T-helper 2 cell (primary cell): ENCODE measurements around the gene SLC35F3.
"Not testable (repeated sequence)": the region's sequence is repeated elsewhere in the genome, so short reads cannot be mapped to it uniquely, and the experiment has no call there.

Source experiments
- DNase-seq, 5 experiments: peaks; one replicate each; pipeline versions ENCODE4 v3.0.0 to v3.0.0-alpha.2; 2012 to 2022

SLC35F3 gene

GRCh38 chr1:234206651-234207284, 302.3 kb downstream of the SLC35F3 start:
- DNase-seq = no peak

DNA sequence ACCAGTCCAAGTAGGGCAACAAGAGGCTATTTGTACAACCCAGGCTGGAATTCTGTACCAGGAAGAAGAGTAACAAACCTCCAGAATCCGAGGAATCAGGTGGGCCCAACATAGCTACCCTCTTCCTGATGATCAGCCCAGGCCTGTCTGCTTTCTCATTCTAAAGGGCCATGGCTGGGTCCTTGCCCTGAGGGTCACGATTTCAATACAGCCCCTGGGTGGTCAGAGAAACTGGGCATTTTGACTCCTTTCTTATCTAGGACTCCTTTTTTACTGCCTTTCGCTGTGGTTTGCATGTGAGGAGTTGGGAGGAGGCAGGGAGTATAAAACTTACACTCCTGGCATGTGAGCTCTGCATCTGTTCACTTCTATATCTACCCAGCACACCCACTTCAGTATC, 303.9 kb downstream of the SLC35F3 start:
- DNase-seq = no peak

DNA sequence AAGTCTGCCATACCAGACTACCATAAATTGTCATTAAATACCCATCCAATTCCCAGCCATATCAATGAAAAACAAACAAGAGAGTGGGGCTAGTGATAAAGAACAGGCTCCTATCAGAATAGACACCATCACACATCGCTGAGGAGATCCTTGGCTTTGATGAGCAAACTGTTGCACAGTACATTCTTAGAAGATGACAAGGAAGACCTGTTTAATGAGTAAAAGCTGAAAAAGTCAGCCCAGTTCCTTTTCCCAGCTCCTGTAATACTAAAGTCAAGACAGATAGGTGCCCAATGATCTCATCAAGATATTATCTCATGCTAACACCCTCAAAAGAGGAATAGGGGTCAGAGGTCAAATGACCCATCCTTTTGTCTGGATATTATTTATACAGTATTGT, 304.3 kb downstream of the SLC35F3 start:
- DNase-seq = no peak

GRCh38 chr1:234210429-234210828, 306.0 kb downstream of the SLC35F3 start:
- not testable (repeated sequence) for DNase-seq

DNA sequence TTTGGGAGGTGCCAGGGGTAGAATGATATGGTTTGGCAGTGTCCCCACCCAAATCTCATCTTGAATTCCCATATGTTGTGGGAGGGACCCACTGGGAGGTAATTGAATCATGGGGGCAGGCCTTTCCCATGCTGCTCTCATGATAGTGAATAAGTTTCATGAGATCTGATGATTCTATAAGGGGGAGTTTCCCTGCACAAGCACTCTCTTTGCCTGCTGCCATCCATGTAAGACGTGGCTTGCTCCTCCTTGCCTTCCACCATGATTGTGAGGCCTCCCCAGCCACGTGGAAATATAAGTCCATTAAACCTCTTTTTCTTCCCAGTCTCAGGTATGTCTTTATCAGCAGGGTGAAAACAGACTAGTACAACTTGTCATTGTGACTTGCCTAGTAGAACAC, 307.4 kb downstream of the SLC35F3 start:
- DNase-seq = not testable (repeated sequence)

- peak in 1 of 5 experiments; percentile 78 for DNase-seq
Observed at GRCh38 chr1:234212764-234213657, 308.5 kb downstream of the SLC35F3 start.

DNA sequence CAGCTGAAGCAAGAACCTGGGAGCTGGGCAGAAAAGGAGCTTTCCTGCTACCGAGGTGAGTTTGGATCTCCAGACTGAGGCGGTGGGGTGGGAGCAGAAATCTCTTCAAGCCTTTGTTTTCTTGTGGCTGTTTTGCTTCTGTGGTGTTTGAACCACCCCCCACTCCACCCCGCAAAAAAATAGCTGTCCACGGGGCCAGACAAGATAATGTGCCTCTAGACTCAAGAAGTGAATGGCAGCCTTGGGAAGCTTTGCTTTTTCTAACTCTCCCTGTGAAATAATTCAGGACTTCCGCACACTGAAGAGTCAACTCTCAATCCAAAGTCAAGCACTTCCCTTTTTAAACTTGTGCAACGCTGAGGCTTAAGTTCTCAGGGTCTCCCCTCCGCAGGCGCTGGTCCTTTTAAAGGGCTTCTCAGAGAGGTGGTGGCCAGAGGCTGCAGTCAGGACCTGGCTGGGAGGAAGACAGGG, 309.2 kb downstream of the SLC35F3 start:
- no peak for DNase-seq

DNA sequence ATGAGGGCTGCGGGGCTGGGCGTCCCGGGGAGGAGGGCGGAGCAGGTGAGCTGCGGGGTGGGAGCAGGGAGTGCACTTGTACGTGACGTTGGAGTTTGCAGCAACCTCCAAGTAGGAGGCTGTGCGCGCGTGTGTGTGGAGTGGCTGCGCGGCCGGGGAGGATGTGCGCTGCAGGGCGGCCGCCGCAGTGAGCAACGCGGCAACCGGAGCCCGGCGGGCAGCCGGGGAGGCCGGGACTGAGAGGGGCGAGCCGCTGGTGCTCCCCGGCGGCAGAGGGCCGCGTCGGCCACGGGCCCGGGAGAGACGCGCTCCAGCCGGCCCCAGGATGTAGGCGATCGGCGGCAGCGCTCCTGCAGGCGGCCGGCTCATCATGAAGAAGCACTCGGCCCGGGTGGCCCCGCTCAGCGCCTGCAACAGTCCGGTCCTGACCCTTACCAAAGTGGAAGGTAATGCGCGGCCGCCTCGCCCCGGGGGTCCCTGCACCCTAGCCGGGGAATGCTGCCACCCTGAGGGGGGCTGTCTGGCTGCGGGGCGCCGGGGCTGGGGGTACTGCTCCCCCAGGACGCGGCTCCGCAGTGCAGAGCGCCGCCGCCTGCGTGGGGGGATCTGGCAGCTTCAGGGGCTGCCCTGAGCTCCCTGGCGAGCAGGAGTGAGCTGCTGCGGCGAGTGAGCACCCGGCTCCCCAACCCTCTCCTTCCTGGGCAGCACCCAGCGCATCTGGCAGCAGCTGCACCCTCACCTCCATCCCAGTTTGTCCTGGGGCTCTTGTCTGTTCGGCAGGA, 309.8 kb downstream of the SLC35F3 start:
- DNase-seq = peak in 2 of 5 experiments; percentile 25 to 83

GRCh38 chr1:234214911-234215892, 310.7 kb downstream of the SLC35F3 start:
- DNase-seq = peak in 1 of 5 experiments; percentile 8

DNA sequence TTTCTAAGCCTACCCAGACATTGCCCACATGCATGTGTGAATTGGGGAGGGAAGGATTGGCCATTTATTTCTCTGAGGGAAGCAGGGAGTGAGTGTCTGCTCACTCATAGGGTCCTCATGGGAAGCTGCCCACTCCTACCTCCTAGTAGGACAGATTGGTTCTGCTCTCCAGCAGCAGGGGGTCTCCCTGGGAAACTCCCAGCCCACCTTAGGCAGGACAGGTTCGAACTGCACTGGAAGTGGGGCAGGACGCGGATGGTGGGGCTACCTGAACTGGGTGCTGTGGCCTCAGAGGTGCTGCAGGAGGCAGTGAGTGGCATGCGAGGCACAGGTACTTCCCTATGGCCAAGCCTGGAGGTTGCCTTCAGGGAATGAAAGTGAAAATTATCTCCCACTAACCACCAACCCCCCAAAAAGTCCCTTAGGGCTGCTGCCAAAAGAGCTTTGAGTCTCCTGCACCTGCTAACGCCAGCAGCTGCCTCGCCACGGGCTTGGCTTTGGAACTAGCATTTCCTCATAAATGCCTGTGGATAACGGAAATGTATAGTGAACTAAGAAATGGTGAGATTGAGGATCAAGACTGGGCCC, 311.7 kb downstream of the SLC35F3 start:
- peak in 1 of 5 experiments; percentile 31 for DNase-seq

GRCh38 chr1:234217316-234217840, 312.9 kb downstream of the SLC35F3 start:
- peak in 1 of 5 experiments; percentile 8 for DNase-seq

- no peak for DNase-seq
Observed at GRCh38 chr1:234218078-234218477, 313.6 kb downstream of the SLC35F3 start.

DNA sequence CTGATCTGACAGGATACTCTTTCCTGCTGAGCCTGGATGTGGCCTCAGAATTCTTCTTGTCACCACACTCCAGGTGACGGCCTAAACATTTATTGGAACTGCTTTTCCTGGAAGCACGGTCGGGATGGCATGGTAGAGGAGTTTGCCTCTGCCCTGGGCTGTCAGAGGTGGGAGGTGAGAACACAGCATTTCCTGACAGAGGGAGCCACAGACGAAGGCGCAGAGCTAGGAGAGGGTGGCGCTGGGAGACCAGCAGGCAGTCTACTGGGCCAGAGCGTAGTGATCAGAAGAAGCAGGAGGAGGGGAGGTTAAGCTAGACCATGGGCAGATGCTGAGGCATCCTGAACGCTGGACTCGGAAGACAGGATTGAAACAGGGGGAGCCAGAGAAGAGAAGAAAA, 315.2 kb downstream of the SLC35F3 start:
- no peak for DNase-seq

GRCh38 chr1:234221601-234222000, 317.1 kb downstream of the SLC35F3 start:
- no peak for DNase-seq

DNA sequence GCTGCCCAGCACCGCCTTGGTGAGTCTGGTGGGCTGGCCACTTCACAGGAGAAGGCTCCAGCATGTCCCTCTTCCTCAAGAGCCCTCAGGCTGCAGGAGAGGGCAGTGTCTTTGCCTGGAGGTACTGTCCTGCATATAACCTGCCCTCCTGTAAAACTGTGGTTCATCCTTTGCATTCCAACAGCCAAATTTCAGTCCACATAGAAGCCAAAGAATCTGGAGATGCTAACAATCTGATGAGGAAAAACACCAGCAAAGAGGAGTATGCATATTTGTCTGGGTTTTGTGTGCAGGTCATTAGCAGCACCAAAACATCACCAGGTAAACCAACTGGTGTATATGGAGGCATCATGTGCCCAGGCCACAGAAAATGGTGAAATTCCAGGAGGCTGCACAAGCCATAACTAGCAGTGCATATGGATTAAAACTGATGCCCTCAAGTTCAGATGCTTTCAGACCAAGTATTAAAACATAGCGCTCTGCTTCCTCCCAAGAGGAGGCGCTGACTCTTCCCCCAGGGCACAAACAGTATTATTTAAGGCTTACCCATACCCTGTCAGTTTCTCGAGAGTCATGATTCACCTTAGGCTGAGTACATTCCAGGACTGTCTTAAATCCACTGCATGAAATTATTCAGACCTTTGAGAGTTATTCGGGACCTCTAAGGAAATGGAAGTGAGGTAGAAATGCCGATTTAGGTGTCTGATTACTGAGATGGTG, 318.2 kb downstream of the SLC35F3 start:
- no peak for DNase-seq

- peak in 1 of 5 experiments; percentile 29 for DNase-seq
Observed at GRCh38 chr1:234226113-234226818, 321.8 kb downstream of the SLC35F3 start.

DNA sequence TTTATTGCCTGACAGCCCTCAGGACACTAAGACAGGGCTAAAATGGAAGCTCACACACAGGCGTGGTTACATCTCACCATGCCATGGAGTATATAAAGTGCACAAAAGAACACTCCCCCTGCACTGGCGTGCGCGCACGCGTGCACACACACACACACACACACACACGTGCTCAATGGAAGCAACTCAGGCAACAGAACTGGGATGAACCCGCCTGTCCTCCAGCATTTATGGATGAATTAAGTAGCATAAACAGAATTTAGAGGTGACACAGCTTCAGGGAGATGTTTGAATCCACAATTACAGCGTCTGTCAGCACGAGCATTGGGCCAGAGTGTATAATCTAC, 322.3 kb downstream of the SLC35F3 start:
- DNase-seq = no peak

DNA sequence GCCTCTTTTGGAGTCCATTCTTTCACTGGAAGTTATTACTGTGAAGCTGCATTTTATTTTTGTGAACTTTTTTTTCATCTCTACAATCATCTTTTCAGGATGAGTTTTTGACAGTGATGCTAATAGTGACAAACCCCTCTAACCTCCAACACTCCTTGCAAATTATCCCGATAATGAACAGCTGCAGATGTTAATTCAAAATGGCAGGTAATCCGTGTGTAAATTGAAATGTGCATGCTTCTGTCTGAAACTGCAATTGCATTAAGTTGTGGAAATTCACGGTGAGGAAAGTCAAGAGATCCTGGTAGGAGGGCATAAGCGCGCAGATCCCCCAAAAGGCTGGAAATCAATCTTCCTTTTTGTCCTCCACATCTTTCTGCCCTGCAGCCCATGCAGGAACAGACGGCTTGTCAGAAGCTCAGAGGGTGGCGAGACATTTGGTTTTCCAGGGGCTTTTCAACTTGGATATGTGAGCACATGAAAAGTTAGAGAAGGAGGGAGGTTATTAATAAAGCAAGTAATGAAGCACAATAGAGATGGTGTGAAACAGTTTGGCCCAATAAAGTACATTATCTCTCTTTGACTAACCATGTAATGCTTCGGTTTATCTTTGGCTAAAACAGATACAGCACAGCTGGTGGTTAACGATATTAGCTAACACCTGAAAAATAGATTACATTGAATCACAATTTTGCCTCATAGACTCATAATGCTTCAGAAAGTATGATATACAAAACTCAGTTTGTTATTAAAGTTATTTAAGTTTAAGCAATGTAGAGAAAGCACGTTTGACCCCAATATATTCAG, 325.3 kb downstream of the SLC35F3 start:
- no peak for DNase-seq

DNA sequence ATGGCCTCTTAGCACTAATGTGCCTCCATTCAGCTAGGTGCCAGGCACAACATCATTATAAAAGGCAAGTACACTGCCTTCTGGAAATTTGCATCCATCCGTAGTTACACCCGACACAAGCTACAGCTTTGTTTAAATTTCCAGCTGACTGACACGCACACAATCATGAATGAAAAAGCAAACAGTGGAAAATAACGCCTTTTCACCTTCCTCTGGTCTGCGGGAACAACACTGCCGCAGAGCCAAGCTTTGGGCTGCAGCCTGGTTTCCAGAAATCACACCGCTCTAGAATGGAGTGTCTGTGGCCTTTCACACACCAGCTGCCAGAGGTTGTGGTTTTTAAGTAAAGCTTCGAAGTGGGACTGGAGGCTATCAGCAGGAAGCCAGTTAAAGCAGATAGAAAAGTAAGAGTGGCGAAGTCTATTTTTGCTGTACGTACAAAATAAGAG, 326.0 kb downstream of the SLC35F3 start:
- DNase-seq = peak in 1 of 5 experiments; percentile 70
